ENCODE measurements around the gene SLC2A1. TPM values are rescaled to one million over a fixed set of nuclear protein-coding genes. Genes with fewer than 3 reads are reported as not detected.
"Not testable (repeated sequence)": the region's sequence is repeated elsewhere in the genome, so short reads cannot be mapped to it uniquely, and the experiment has no call there.

SLC2A1 gene
- total RNA-seq, 1 donor from 2014 or later = 146 TPM

DNA sequence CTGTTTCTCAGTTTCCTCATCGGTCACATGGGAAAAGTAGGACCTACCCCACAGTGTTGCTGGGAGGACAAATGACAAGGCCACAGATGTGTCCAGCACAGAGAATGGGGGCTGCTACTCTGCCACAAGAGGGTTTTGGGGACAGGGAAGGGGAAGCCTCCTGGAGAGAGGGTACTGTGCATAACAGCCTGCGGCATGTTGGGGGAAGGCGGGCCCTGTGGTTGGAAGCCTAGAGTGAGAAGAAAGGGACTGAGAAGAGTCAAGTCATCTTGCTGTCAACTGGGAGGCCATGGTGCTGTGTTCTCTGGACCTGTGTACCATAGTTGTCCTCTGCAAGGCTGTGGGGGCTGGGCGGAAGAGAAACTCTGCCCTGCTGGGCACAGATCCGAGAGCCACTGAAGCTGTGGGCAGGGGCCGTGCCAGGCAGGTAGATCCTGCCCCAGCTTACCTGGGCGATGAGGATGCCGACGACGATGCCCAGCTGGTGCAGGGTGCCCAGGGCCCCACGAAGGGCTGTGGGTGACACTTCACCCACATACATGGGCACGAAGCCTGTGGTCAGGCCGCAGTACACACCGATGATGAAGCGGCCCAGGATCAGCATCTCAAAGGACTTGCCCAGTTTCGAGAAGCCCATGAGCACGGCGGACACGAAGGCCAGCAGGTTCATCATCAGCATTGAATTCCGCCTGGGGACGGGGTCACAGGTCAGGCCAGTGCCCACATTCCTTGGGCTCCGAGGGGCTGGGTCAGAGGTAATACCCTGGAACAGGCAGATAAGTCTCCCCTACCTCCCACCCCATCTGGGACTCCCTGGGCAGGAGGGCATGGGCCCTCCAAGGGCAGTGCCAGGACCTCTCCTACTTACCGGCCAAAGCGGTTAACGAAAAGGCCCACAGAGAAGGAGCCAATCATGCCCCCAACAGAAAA lies 28.2 kb downstream of the SLC2A1 start:
- DNase-seq (ENCODE audit: low read depth) = no peak

- DNase-seq (ENCODE audit: low read depth) = peak; percentile 76
Measured at GRCh38 chr1:42929434-42930177, 29.1 kb downstream of the SLC2A1 start.

DNA sequence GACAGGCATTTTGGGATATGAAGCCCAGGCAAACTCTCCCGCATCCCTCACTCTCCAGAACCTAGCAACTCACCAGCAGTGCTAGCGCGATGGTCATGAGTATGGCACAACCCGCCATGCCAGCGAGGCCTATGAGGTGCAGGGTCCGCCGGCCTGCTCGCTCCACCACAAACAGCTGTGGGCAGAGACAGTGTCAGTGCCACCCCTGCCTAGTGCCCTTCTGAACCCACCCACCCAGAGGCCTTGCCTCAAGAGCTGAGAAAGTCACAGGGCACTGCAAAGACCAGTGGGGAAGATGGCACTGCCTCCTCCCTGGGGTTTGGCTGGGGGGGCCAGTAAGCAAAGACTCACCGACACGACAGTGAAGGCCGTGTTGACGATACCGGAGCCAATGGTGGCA lies 29.8 kb downstream of the SLC2A1 start:
- no peak for DNase-seq (ENCODE audit: low read depth)

DNA sequence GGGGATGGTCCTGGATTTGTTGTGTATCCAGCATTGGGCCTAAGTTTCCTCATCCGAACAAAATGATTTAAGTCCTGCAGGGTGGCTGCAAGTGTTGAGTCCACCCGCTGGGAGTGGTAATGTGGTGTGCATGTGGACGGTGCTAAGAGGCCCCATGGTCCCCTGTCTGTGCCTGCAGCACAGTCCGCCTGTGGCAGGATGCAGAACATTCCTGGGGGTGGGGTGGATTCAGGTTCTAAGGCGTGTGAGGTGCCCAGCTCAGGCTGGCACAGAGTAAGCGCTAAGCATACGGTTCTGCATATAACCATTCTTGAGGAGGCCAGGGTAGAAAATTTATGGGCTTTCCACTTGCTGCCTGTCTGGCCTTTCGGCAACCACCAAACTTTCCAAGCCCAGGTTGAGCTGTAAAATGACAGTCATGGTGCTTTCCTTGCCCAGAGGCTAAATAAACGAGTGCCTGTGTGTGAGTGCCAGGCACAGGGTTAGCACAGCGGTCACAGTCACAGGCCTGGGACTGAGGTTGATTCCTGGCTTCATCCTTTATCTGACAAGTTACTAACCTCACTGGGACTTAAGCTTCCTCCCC lies 30.7 kb downstream of the SLC2A1 start:
- no peak for DNase-seq (ENCODE audit: low read depth)

- no peak for DNase-seq (ENCODE audit: low read depth)
Measured at GRCh38 chr1:42927274-42927841, 31.3 kb downstream of the SLC2A1 start.

GRCh38 chr1:42926879-42927242 lies 31.8 kb downstream of the SLC2A1 start:
- no peak for DNase-seq (ENCODE audit: low read depth)

DNA sequence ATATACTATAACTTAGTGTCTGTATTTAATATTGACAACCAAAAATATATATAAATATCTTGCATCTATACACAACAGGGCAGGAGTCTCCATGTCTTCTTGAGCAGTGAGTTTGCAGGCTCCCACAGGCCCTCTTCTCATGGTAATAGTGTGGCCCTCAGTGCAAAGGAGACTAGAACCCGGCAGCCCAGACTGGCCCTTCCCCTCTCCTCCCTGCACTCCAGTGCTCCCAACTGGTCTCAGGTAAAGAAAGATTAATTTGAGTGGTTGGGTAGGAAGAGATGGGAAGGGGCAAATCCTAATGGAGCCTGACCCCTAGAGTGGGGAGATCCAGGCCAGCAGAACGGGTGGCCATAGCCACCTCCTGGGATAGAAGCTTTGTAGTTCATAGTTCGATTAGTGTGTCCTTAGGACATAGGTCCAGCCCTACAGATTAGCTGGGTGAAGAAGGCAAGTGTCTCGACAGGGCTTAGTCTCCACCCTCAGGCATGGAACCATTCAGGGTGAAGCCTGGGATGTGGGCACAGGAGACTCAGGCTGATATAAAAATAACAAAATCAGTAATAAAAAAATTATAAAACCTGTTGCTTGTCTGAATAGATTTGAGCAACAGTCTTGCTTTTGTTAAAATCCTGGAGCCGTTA lies 32.3 kb downstream of the SLC2A1 start:
- no peak for DNase-seq (ENCODE audit: low read depth)

GRCh38 chr1:42924851-42925760 lies 33.6 kb downstream of the SLC2A1 start:
- DNase-seq (ENCODE audit: low read depth) = no peak

DNA sequence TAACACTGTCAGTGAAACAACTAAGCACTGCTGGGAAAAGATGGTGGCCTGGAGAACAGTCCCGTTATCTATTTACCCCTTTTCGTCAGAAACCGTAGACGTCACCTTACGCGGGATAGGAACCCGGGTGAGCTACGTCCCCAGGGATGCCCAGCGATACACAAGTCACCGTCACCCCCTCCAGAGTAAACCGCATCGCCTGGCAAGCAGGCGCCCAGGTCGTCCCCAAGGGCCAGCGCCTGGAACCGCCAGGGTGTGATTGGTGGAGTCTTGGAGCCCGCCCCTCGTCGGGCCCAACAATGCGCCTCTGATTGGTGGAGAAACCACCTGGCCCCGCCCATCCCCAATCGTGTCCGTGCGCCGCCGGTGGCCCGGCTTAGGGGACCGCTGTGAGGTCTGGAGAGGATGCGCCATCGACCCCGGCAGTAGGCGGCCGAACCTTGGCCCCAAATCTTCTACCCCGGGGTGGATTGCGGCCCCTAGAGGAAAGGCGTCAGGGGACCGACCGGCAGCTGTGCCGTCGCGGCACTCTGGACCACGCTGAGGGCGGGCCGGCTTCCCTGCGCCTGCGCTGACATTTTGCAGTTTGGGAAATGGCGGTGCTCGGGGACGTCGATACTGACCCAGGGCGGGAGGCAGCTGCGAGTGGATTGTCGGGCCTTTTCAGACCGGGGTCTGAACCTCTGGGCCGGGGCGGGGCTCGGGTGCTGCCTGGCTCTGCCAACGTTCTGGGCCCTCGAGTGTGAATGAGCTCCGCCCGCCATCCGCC lies 34.4 kb downstream of the SLC2A1 start:
- peak; percentile 97 for DNase-seq (ENCODE audit: low read depth)

DNA sequence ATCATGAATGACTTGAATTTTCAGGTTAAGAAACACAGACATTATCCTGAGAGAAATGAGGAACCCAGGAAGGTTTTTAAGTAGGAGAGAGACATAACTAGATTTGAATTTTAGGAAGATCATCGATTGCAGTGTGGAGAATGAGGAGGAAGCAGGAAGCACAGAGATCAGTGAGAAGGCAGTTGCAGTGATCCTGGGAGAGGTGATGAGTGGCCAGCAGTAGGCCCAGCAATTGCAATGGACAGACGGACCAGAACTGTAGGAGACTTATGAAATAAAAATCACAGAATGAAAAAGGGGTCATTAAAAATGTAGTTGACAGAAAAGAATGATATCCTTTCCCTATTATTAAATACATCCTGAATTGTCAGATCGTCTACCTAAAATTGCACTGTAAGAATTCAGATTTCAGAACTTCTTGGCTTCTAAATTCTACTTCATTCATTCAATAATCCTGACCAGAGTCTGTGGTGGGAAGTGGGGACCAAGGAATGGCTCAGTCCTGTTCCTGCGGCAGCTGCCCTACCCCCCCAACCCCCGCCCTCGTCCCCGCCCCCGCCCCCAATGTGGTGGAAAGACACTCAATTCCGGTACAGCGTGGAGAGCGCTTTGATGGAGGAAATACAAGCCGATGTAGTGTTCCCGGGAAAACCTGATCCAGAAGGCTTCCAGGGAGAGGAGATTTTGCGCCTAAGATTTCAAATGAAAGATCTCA lies 35.1 kb downstream of the SLC2A1 start:
- DNase-seq (ENCODE audit: low read depth) = no peak

- peak; percentile 80 for DNase-seq (ENCODE audit: low read depth)
Measured at GRCh38 chr1:42922687-42923366, 35.8 kb downstream of the SLC2A1 start.

DNA sequence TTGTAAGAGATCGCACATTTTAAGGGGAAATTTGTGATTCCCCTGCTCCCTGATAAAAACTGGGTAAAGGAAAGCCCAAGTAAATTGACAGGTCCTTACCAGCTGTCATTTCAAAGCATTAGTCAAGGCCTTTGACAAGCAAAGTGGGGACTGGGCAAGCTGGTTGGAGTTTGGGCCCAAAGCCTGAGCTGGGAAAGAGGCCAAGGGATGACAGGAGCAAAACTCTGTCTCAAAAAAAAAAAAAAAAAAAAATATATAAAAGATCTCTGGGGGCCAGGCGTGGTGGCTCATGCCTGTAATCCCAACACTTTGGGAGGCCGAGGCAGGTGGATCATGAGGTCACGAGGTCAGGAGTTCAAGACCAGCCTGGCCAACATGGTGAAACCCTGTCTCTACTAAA lies 36.9 kb downstream of the SLC2A1 start:
- no peak for DNase-seq (ENCODE audit: low read depth)

GRCh38 chr1:42919651-42920050 lies 39.0 kb downstream of the SLC2A1 start:
- DNase-seq (ENCODE audit: low read depth) = not testable (repeated sequence)

DNA sequence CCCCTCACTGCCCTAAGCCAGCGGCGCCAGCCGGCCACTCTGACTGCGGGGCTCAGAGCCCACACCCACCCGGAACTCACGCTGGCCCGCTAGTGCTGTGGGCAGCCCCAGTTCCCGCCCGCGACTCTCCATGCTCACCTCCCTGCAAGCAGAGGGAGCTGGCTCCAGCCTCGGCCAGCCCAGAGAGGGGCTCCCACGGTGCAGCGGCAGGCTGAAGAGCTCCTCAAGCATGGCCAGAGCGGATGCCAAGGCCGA lies 41.5 kb downstream of the SLC2A1 start:
- no peak for DNase-seq (ENCODE audit: low read depth)

- no peak for DNase-seq (ENCODE audit: low read depth)
Measured at GRCh38 chr1:42915456-42915855, 43.2 kb downstream of the SLC2A1 start.

- DNase-seq (ENCODE audit: low read depth) = no peak
Measured at GRCh38 chr1:42914092-42914627, 44.5 kb downstream of the SLC2A1 start.

GRCh38 chr1:42913426-42914091 lies 45.1 kb downstream of the SLC2A1 start:
- DNase-seq (ENCODE audit: low read depth) = peak; percentile 80

- DNase-seq (ENCODE audit: low read depth) = no peak
Measured at GRCh38 chr1:42910985-42911384, 47.7 kb downstream of the SLC2A1 start.

Data from myocyte (in vitro differentiated cells).